Effector memory CD4-positive, alpha-beta T cell (primary cell): ENCODE measurements around the gene MIR17HG.
"Not testable (repeated sequence)": the region's sequence is repeated elsewhere in the genome, so short reads cannot be mapped to it uniquely, and the experiment has no call there.

ENCODE experiments used
- DNase-seq, 3 donors: peaks; one replicate each; pipeline ENCODE4 v3.0.0-alpha.2; 2020
- H3K27ac ChIP-seq: 2 replicates; pipeline ENCODE4 v1.7.0; 2013; ENCODE audit warnings: mild to moderate bottlenecking, low read length, moderate library complexity; ENCODE audit not compliant: insufficient read depth, poor library complexity, severe bottlenecking
- H3K27me3 ChIP-seq: replicated peaks from 2 replicates; pipeline ENCODE4 v1.7.0; 2013; ENCODE audit warnings: mild to moderate bottlenecking, low read length; ENCODE audit not compliant: insufficient read depth, control insufficient read depth, poor library complexity, severe bottlenecking
- H3K36me3 ChIP-seq: 2 replicates; pipeline ENCODE4 v1.7.0; 2013; ENCODE audit warnings: mild to moderate bottlenecking, low read length, moderate library complexity; ENCODE audit not compliant: control insufficient read depth, insufficient read depth
- H3K4me1 ChIP-seq: 2 replicates; pipeline ENCODE4 v1.7.0; 2013; ENCODE audit warnings: low read length, mild to moderate bottlenecking; ENCODE audit not compliant: control insufficient read depth, insufficient read depth, poor library complexity, severe bottlenecking
- H3K4me3 ChIP-seq: 2 replicates; pipeline ENCODE4 v1.7.0; 2013; ENCODE audit warnings: low read length, low read depth, mild to moderate bottlenecking; ENCODE audit not compliant: insufficient read depth, poor library complexity, severe bottlenecking
- H3K9me3 ChIP-seq: 2 replicates; pipeline ENCODE4 v1.7.0; 2013; ENCODE audit warnings: mild to moderate bottlenecking, low read length, moderate library complexity; ENCODE audit not compliant: control insufficient read depth

MIR17HG gene

GRCh38 chr13:91331047-91331915 is 16.2 kb upstream of the MIR17HG start:
- no peaks in the 10 kb centered on the region for H3K27me3 ChIP-seq
- no peak overlapping the region for H3K4me3 ChIP-seq
- no peak overlapping the region for H3K27ac ChIP-seq
- no peaks in the 10 kb centered on the region for H3K36me3 ChIP-seq
- DNase-seq = no peak
- H3K9me3 ChIP-seq = no peaks in the 10 kb centered on the region
- H3K4me1 ChIP-seq = no peaks in the 10 kb centered on the region

DNA sequence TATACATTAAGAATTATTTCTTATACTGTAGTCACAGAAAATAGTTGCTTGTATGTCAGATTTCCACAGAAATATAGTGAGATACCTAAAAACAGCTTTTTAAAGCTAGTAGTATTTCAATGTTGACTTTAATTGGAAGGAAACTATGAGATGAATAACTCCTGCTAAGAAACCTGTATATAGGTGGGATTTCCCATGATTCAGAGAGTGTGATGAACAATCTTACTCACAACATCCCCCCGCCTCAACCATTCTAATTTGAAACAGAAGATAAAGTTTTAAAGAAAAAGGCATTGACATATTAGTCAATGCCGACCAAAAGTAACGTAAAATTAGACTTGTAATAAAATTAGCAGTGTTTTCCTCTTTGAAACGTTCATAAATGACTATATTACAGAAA is 1.4 kb upstream of the MIR17HG start:
- H3K36me3 ChIP-seq = peaks cover 6% of the 10 kb centered on the region
- no peak overlapping the region for H3K4me3 ChIP-seq
- no peaks in the 10 kb centered on the region for H3K27me3 ChIP-seq
- no peak overlapping the region for H3K27ac ChIP-seq
- DNase-seq = no peak
- H3K9me3 ChIP-seq = no peaks in the 10 kb centered on the region
- H3K4me1 ChIP-seq = peaks cover 6% of the 10 kb centered on the region

DNA sequence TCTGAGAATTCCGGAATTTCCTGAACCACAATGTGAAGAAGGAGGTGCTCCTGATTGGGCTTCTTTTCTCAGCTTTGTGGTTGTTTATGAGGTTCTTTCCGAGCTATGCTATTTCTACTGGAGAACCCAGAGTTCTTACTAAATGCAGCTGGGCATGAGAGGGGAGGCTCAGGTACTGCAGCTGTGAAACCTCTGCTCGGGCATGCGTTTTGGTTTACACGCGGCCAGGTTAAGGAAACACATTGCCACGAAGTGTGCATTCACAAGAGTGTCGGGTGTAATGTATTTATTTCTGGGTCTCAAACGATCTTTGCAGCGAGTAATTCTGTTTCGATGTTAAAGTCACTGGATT is 661 bp upstream of the MIR17HG start:
- DNase-seq = peak; percentile 10 to 14 (median 11)
- Histone ChIP-seq H3K4me1 (peaks cover 6% of the 10 kb centered on the region), H3K27ac (peak overlapping the region; percentile 50), H3K4me3 (peak overlapping the region; percentile 56), H3K27me3 (no peaks in the 10 kb centered on the region), H3K9me3 (no peaks in the 10 kb centered on the region), H3K36me3 (peaks cover 8% of the 10 kb centered on the region)

DNA sequence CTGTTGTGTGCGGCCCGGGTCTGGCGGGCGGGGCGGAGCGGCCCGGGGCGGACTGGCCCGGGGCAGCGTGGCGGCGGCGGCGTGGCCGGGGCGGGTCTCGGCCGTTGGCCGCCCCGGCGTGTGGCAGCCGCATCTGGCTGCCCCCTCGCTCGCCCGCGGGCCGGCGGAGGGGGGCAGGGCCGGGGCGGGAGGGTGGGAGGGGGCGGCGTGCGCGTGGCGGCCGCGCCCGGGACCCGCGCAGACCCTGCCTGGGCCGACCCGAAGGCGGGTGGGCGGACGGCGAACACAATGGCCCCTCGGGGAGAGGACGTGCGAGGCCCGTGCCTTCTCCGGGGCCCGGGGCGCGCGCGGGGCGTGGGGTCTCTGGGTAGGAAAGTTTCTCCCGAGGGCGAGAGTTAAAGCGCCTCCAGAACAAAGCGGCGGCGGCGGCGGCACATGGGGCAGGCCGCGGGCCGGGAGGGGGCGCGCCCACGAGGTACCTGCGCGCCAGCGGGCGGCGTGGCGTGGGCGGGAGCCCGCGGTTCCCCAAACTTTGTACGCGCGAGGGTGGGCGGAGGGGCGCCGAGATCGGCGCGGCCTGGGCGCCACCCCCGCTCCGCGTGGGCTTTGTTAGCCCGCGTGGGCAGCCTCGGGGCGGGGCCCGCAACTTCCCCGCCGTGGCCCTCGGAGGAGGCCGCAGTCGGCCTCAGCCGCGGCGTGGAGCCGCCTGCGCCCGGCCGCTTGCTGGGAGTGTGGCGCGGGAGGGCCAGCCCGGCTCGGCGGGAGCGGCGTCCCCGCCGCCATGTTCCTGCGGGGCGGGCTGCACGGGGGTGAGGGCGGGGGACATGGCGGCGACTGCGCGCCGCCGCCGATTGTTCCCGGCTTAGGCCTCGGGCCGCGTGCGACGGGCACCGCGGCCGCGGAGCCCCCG is 764 bp downstream of the MIR17HG start:
- DNase-seq = peak; percentile 43 to 51 (median 51)
- Histone ChIP-seq H3K4me3 (peak overlapping the region; percentile 63), H3K36me3 (peaks cover 8% of the 10 kb centered on the region), H3K27me3 (no peaks in the 10 kb centered on the region), H3K9me3 (no peaks in the 10 kb centered on the region), H3K4me1 (peaks cover 6% of the 10 kb centered on the region), H3K27ac (peak overlapping the region; percentile 69)

- peaks cover 6% of the 10 kb centered on the region for H3K4me1 ChIP-seq
- peak; percentile 74 to 85 (median 78) for DNase-seq
- peak overlapping the region; percentile 51 for H3K4me3 ChIP-seq
- H3K9me3 ChIP-seq = no peaks in the 10 kb centered on the region
- peak overlapping the region; percentile 69 for H3K27ac ChIP-seq
- peaks cover 11% of the 10 kb centered on the region for H3K36me3 ChIP-seq
- H3K27me3 ChIP-seq = no peaks in the 10 kb centered on the region
Measured at GRCh38 chr13:91348906-91349435, 1.5 kb downstream of the MIR17HG start.

DNA sequence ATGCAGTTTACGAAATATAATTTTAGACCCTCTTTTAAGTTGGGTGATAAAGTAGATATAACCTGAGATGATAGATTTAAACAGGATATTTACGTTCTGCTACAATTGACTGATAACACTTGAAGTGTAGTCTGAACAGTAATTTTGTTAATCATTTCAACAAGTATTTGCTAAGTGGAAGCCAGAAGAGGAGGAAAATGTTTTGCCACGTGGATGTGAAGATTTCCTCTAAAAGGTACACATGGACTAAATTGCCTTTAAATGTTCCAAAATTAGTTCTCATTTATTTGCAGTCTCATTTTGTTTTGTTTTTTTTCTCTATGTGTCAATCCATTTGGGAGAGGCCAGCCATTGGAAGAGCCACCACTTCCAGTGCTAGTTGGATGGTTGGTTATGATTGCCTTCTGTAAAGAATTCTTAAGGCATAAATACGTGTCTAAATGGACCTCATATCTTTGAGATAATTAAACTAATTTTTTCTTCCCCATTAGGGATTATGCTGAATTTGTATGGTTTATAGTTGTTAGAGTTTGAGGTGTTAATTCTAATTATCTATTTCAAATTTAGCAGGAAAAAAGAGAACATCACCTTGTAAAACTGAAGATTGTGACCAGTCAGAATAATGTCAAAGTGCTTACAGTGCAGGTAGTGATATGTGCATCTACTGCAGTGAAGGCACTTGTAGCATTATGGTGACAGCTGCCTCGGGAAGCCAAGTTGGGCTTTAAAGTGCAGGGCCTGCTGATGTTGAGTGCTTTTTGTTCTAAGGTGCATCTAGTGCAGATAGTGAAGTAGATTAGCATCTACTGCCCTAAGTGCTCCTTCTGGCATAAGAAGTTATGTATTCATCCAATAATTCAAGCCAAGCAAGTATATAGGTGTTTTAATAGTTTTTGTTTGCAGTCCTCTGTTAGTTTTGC is 2.8 kb downstream of the MIR17HG start:
- no peak for DNase-seq
- H3K27me3 ChIP-seq = no peaks in the 10 kb centered on the region
- peaks cover 24% of the 10 kb centered on the region for H3K36me3 ChIP-seq
- H3K27ac ChIP-seq = no peak overlapping the region
- peaks cover 6% of the 10 kb centered on the region for H3K4me1 ChIP-seq
- no peak overlapping the region for H3K4me3 ChIP-seq
- H3K9me3 ChIP-seq = no peaks in the 10 kb centered on the region

DNA sequence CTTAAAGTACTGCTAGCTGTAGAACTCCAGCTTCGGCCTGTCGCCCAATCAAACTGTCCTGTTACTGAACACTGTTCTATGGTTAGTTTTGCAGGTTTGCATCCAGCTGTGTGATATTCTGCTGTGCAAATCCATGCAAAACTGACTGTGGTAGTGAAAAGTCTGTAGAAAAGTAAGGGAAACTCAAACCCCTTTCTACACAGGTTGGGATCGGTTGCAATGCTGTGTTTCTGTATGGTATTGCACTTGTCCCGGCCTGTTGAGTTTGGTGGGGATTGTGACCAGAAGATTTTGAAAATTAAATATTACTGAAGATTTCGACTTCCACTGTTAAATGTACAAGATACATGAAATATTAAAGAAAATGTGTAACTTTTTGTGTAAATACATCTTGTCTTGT is 3.6 kb downstream of the MIR17HG start:
- Histone ChIP-seq H3K27ac (no peak overlapping the region), H3K36me3 (peaks cover 32% of the 10 kb centered on the region), H3K4me1 (peaks cover 6% of the 10 kb centered on the region), H3K27me3 (no peaks in the 10 kb centered on the region), H3K4me3 (no peak overlapping the region), H3K9me3 (no peaks in the 10 kb centered on the region)
- DNase-seq = no peak

DNA sequence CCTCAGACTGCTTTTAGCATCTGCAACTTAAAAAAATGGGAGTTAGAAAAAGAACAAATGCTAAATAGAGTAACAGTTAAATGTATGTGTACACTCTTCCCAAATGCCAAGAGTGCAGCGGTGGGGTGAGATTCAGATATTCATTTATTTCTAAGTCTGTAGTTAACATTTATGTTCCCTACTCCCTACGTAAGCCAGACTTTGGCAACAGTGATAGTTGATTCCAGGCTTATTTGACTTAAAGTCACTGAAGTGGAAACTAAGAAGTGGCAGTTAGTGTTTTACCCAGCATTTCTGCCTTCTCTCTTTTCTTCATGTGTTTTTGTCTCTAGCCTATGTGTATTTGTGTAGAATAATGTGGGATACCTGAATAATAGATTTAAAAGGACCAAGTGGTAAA is 4.5 kb downstream of the MIR17HG start:
- Histone ChIP-seq H3K36me3 (peaks cover 32% of the 10 kb centered on the region), H3K27ac (no peak overlapping the region), H3K27me3 (no peaks in the 10 kb centered on the region), H3K4me3 (no peak overlapping the region), H3K4me1 (peaks cover 2% of the 10 kb centered on the region), H3K9me3 (no peaks in the 10 kb centered on the region)
- no peak for DNase-seq

- H3K27me3 ChIP-seq, H3K4me1 ChIP-seq, H3K27ac ChIP-seq, DNase-seq, H3K9me3 ChIP-seq, H3K4me3 ChIP-seq: not testable (repeated sequence)
- peaks cover 32% of the 10 kb centered on the region for H3K36me3 ChIP-seq
Measured at GRCh38 chr13:91352891-91353290, 5.4 kb downstream of the MIR17HG start.
